ENCODE measurements around the gene PFN1. TPM values are rescaled to one million over a fixed set of nuclear protein-coding genes. Genes with fewer than 3 reads are reported as not detected.

The PFN1 gene
- total RNA-seq, 1 donor from 2014 or later: 182 TPM

DNA sequence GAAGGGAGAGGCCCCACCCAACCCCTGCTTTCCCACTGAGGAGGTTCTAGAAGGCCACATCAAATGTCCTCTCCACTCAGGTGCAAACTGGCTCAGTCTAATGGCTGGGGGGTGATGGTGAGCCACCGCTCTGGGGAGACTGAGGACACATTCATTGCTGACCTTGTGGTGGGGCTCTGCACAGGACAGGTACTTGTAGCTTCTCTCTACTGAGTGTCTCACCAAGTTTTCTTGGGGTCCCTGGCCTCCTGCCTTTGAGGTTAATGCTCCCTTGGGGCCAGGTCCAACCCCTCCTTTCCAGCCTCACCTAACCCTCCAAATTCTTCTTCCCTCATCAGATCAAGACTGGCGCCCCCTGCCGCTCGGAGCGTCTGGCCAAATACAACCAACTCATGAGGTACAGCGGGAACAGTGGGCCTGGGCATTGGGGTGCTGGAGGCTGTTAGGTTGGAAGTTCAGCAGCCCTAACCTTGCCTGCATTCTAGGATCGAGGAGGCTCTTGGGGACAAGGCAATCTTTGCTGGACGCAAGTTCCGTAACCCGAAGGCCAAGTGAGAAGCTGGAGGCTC, 8.2 kb upstream of the PFN1 start:
- no peaks in the 10 kb centered on the region for H3K9me3 ChIP-seq (replicated peaks)
- no peaks in the 10 kb centered on the region for H3K27me3 ChIP-seq (ENCODE audit: low read depth)
- no peak for DNase-seq
- H3K27ac ChIP-seq (replicated peaks): peak overlapping the region; percentile 10
- peaks cover 38% of the 10 kb centered on the region for H3K36me3 ChIP-seq
- TF ChIP-seq CTCF (IDR thresholded peaks at IDR 0.05; ENCODE audit: borderline replicate concordance): peak; percentile 26
- H3K4me3 ChIP-seq: no peak overlapping the region
- H3K4me1 ChIP-seq: peaks cover 34% of the 10 kb centered on the region
- intact Hi-C loops (cut with micrococcal nuclease): no loop called here

- DNase-seq: no peak
- Histone ChIP-seq H3K4me1 (peaks cover 46% of the 10 kb centered on the region), H3K4me3 (no peak overlapping the region), H3K9me3 (replicated peaks) (no peaks in the 10 kb centered on the region), H3K27me3 (ENCODE audit: low read depth) (no peaks in the 10 kb centered on the region), H3K36me3 (peaks cover 23% of the 10 kb centered on the region), H3K27ac (replicated peaks) (no peak overlapping the region)
- no peak for TF ChIP-seq CTCF (IDR thresholded peaks at IDR 0.05; ENCODE audit: borderline replicate concordance)
- intact Hi-C loops (cut with micrococcal nuclease): no loop called here
Measured at GRCh38 chr17:4955091-4955490, 6.8 kb upstream of the PFN1 start.

- H3K4me1 ChIP-seq: peaks cover 57% of the 10 kb centered on the region
- no peak for TF ChIP-seq CTCF (IDR thresholded peaks at IDR 0.05; ENCODE audit: borderline replicate concordance)
- DNase-seq: no peak
- peak overlapping the region; percentile 99 for H3K4me3 ChIP-seq
- no peaks in the 10 kb centered on the region for H3K27me3 ChIP-seq (ENCODE audit: low read depth)
- intact Hi-C loops (cut with micrococcal nuclease): no loop called here
- H3K36me3 ChIP-seq: peaks cover 9% of the 10 kb centered on the region
- H3K9me3 ChIP-seq (replicated peaks): no peaks in the 10 kb centered on the region
- H3K27ac ChIP-seq (replicated peaks): peak overlapping the region; percentile 100
Measured at GRCh38 chr17:4953451-4953961, 5.2 kb upstream of the PFN1 start.

GRCh38 chr17:4951486-4951885, 3.2 kb upstream of the PFN1 start:
- H3K4me1 ChIP-seq: peaks cover 59% of the 10 kb centered on the region
- peaks cover 4% of the 10 kb centered on the region for H3K36me3 ChIP-seq
- TF ChIP-seq CTCF (IDR thresholded peaks at IDR 0.05; ENCODE audit: borderline replicate concordance): no peak
- H3K9me3 ChIP-seq (replicated peaks): no peaks in the 10 kb centered on the region
- intact Hi-C loops (cut with micrococcal nuclease): no loop called here
- no peaks in the 10 kb centered on the region for H3K27me3 ChIP-seq (ENCODE audit: low read depth)
- DNase-seq: no peak
- peak overlapping the region; percentile 100 for H3K27ac ChIP-seq (replicated peaks)
- peak overlapping the region; percentile 99 for H3K4me3 ChIP-seq

DNA sequence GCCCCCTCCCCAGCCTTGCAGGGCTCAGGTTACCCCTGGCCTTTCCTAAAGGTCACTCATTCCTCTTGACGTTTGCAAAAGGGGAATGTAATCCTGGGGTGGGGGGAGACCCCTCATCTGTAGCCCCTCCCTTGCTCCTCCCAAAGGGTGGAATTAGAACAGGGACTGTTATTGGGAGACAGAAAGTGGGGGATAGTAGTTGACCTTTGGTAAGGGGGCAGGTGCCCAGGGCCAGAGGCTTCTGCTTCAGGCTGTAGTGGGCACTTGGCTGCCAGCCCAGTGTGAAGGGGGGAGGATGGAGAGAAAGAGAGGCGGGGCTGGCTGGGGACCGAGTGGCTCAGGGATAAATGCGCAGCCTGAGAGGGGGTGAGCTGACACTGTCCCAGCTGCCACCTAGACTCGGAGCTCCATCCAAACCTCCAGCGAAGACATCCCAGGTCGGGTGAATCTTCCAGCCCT, 2.4 kb upstream of the PFN1 start, which contains the start of gene ENO3:
Gene ENO3, plus strand, starts transcription at position 374 of the 459 bp plus-strand sequence. CDS start 711 bp downstream, outside the sequence.
- H3K27ac ChIP-seq (replicated peaks): peak within 1 kb of the TSS; percentile 100
- peak; percentile 56 for DNase-seq
- no peak for TF ChIP-seq CTCF (IDR thresholded peaks at IDR 0.05; ENCODE audit: borderline replicate concordance)
- H3K36me3 ChIP-seq: peaks cover 10% of the 10 kb centered on the region
- intact Hi-C loops (cut with micrococcal nuclease): no loop called here
- peak within 1 kb of the TSS; percentile 99 for H3K4me3 ChIP-seq
- H3K9me3 ChIP-seq (replicated peaks): no peaks in the 10 kb centered on the region
- H3K4me1 ChIP-seq: peaks cover 66% of the 10 kb centered on the region
- H3K27me3 ChIP-seq (ENCODE audit: low read depth): no peaks in the 10 kb centered on the region
